ENCODE results near the gene GPR85.
"Not testable (repeated sequence)": the region's sequence is repeated elsewhere in the genome, so short reads cannot be mapped to it uniquely, and the experiment has no call there.

The GPR85 gene, protein sequence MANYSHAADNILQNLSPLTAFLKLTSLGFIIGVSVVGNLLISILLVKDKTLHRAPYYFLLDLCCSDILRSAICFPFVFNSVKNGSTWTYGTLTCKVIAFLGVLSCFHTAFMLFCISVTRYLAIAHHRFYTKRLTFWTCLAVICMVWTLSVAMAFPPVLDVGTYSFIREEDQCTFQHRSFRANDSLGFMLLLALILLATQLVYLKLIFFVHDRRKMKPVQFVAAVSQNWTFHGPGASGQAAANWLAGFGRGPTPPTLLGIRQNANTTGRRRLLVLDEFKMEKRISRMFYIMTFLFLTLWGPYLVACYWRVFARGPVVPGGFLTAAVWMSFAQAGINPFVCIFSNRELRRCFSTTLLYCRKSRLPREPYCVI
- total RNA-seq = 0 to 0.07 reads per million in 2 donors

DNA sequence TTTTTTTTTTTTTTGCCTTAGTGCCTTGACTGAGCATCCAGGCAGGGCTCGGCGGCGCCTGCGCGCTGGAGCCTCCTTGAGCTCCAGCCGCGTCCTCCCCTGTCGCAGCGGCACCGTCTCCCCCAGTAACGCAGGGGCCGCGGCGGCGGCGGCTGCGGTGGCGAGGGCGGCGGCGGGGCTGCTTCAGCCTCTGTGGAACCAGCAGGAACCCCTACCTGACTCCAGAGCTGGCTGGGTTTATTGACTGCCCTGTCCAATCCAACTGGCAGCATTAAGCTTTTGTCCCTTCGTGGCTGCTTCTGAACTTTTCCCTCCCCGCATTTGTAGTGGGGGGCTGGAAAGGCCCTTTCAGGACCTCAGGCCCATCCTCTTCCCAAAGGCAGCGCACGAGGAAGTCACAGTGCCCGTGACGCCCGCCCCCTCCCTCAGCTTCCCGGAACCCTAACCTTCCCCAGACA lies at the start of gene GPR85:
GPR85 (minus strand) TSS at position 397 of the 458 bp plus-strand sequence. CDS start 2,106 bp downstream, outside the sequence.
- DNase-seq = peak in 4 of 5 experiments; percentile 2 to 61 (median 14)

DNA sequence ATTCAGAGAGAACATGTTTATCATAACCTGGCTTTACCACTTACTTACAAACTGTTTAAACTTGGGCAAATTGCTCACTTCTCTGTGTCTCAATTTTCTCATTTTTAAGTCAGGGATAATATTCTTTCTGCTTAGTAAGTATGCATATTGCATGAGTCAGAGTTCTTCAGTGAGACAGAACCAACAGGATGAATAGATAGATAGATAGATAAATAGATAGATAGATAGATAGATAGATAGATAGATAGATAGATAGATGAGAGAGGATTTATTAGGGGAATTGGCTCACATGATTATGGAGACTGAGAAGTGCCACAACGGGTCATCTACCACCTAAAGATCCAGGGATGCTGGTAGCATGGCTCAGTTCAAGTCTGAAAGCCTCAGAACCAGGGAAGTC lies 47.4 kb upstream of the GPR85 start:
- no peak for DNase-seq

DNA sequence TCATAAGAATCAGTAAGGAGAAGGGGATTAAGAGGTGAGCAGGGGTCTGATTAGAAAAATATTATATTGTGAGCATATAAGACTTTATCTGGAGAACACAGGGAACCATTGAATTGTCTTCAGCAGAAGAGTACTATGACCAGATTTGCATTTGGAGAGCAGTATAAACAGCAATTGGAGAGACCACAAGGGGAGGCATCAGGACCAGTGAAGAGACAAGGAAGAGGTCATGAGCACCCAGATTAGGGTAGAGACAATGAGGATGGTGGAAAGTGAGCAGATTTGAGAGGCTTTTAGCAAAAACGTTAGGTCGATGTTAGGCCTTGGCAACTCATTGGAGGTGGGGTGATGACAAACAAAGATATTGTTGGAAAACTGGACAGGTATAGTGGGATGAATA lies 44.7 kb upstream of the GPR85 start:
- DNase-seq = no peak

DNA sequence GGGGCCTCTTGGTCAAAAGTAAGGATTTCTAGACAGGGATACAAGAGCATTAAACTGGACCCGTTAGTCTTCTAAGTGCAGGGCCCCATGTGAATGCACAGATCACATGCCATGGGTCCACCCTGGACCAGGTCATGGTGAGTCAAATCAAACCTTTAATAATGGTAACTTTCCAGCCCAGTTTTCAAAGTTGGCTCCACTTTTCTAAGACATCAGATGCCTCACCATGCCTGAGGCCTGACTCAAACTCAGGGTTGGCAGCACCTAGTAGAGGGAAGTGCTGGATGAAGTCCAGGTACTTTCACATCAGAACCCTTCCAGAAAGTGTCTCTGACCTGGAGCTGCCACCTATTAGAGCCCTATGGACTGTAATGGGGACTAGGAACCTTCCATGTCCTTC lies 41.4 kb upstream of the GPR85 start:
- DNase-seq = no peak

DNA sequence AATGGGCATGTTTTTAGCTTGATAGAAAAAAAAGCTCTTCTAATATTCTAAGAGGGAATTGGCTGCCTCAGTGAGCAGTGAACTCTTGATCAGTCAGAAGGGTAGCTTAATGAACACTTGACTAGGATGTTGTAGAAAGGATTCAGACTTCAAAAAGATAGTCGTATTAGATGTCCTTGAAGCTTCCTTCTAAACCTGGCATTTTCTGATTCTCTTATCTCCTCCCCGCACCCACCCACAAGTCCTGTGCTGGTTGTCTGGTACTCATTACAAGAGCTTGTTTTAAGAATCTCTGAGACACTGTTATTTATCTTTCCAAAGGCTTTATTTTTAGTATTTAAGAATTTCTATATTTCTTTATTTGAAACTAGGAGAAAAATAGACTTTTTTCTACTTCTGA lies 39.1 kb upstream of the GPR85 start:
- no peak for DNase-seq

DNA sequence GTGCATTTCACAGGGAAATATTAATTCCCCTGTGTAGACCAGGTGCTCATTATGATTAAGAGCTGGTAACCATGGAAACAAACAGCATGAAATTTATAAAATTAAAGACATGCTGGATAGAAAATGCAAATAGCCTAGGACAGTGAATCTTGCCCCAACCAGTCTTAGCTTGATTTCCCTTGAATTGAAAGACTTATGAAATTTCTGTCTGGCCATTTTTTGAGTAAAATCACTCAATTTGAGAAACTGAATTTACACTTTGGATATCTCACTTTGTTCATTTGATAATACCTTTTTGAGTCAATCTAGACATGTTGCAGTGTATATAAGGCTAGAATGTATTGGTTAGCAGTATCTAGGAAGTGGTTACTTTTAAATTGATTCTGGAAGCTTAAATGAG lies 36.1 kb upstream of the GPR85 start:
- DNase-seq = peak in 1 of 5 experiments; percentile 71

DNA sequence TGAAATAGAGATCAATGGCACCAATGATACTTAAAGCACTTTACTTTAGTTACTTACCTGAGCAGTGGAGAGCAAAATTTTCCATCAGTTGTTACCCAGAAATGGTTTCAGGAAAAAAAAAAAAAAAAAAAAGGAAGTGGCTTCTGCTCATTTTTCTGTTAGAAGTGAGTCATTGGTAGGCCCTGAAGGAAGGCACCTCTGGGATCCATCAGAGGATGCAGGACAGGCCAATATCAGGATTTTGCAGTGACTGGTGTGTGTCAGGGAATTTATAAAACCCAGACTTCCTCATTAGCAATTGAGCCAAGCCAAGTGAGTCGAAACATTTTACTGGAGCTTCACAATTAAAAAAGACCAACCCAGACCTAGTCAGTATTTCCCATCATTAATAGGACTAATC lies 34.0 kb upstream of the GPR85 start:
- no peak for DNase-seq

DNA sequence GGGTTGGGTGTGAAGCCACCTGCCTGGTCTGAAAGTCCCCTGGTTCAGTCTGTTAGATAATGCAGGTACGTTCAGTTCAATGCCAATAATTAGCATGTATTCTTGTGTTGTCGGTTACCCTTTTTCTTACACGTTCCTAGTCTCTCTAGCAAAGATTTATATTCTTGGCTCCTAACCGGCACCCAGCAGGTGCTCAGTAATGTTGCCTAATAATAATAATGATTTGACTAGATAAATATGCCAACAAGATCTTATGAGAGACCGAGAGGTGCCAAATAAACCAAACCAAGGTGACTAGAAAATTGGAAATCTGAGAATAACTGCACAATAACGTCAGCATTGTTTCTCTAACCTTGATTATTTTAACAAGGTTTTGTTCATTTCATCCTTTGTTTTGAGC lies 32.8 kb upstream of the GPR85 start:
- DNase-seq = no peak

DNA sequence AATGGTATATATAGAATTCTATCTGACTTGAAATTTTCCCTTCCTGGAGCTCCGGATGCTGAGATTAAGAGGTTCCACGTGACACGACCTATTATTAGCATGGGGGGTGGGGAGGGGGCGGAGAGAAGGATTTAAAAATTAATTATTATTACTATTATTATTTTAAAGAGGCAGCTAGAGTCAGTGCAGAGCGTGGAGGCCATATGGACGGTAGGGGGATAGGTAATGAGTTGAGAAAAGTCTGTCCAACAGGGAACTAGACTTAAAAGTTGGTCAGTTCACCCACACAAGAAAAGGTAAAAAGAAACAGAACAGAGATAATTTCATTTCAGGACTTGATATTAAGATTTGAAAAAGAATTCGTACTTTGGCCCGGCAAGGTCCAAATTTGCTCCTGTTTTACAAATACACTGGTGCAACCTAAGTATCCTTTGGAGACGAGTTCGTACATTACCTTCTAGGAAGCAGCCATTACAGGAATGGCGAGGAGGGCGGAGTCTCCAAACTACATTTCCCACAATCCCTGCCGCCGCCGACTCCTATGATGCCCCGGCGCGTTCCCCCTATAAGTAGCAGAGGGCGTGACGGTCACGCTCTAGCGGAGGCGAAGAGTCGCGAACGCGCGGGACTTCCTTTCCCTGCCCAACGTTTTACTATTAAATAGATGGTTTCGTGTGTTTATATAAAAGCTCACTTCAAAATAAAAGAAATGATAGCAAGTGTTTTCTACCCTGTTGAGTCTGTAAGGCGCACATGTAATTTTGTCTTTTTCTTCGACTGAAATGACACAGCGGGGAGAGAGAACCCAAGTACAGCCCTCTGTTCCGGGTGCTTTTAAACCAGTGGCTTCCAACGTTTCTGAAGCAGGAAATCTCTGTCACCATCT lies 31.7 kb upstream of the GPR85 start, which contains the start of gene SMIM30:
SMIM30 (minus strand) TSS at position 481 of the 886 bp plus-strand sequence. CDS start 976 bp downstream, outside the sequence.
- DNase-seq = peak; percentile 66 to 94 (median 80)

DNA sequence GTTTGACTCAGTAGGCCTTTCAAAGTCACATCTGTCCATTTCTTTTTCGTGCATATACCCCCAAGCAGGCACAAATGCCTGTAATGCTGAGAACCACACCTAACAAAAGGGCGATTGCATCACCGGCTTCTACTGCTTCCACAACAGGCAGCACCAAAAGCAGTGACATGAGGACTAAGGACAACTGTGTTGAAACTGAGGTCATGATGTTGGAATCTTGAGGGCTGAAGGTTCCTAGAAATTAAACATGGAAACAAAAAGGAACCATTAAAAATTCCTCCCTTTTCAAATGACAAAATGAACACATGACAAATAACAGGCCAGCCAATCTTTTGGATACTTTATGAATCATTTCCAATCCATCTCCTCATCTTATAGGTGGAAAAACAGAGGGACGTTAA lies 30.7 kb upstream of the GPR85 start:
- DNase-seq = not testable (repeated sequence)

DNA sequence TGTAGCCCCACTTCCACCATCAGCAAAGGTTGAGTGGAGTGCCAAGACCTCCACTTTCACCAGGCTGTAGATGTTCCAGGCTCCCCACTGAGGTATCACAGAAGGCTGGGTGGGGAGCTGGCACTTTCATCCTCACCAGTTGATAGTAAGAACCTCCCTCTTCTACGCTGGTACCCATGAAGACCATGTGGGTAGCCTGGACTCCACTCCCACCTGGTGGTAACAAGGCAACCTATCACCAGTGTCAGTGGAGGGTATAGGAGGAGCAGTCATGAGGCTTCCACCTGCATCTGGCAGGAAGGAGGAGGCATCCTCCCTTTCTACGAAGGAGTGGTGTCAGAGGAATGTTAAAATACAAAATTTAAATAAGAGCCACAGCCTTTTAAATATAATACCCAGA lies 27.3 kb upstream of the GPR85 start:
- no peak for DNase-seq

DNA sequence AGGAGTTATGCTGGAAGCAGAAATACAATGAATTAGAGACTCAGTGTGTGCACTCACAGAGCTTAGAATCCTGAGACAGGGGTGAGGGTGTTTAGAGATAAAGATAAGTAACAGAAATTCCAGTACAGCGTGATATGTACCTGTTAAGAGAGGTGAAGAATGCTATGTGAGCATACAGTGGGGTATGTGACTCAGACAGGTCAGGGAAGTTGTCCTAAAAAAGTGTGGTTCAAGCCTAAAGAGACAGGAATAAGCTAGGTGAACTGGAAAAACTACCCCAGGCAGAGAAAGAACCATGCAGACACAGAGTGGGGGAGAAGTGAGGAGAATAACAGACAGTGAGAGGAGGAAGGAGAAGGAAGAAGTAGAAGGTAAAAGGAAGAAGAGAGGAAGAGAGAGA lies 23.1 kb upstream of the GPR85 start:
- DNase-seq = no peak

DNA sequence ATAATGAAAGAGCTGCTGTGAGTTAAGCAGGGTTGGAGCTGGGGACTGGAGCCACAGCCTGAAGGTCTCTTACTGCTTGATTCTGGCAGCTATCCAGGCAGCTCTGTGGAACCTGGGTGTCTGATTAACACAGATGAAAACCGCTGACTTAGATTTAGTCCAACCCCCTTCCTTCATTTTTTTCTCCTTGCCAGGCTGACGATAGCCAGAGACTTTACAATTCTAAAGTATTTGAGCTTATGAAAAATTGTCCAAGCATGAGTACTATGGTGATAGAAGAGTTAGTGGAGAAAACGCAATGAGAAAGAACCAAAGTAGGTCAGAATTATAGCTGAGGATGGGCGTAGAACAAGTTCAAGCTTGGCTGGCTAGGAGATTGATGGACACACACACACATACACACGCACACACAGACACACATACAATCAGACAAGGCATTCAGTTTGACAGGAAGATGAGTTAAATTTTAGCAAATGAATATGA lies 13.5 kb upstream of the GPR85 start:
- DNase-seq = no peak

DNA sequence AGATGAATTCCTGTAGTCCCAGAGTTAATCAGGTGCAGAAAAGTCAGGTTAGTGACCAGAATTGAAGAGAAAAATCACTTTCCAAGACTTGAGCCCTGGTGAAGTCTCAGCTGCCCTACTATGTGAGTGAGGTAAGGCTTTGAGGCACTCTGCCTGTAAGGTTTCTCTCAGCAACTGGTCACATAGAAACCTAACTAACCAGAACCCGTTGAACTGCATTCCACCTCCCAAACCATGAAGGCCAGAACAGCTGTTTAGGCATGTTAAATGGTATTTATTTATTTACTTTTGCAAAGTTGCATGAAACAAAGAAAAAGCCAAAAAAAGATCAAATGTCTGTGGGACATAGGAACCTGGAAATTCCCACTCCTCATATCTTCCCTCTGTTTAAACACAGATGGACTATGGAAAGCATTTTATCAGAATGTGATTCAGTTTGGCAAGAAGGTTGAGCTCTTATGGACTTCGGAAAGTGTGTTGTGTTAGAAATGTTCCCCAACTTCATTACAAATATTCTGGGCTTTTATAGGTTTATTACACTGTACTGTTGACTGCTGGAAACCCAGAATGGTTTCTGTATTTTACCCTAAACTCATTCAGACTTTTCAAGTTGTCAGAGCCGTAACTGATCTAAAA lies 12.8 kb upstream of the GPR85 start:
- no peak for DNase-seq

DNA sequence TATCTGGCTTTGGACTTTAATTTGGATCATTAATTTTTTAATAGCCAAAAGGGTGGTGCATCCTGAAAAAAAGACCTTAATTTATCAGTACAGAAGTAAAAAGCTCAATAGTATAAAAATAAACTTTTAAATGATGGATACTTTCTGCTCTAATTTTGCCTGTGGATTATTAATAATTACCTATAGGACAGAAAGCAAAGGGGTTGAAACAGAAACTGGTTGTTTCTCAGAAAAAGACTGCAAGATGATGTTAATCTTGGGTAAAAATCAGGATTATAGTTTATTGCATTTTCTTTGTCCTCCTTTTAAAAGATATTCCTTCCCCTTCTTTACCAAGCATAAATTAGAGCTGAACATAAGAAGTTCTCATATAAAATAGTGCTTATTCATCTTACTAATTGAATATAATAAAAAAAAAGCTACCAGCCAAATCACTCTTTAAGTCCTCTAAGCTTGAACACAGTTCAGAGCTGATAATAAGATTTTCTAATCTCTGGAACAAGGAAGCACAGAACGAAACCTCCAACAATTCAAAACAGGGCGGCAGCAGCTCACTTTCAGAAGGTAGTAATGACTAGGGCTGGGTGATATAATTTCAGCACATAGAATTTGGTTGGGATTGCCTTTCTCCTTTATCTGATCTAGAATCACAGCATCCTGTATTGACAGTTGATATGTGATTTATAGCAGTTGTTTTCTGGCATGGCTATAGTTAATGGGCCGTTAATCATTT lies 8.1 kb upstream of the GPR85 start:
- DNase-seq = no peak

DNA sequence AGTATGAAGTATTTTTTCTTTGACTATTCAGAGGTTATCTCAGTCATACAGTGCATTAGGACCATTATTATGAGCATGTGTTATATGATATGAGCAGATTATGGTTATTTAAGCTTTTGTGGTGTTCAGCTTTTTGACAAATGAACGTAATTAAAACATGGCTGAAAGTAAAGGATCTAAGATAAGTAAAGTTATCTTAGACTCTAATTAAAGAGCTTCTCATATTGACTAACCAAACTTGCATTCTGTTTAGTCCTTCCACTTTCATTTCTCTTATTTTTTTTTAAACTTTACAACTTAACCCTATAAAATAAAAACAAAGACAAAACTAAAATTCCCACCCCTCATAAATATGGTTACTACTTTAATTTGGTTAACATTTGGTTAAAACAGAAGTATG lies 6.9 kb upstream of the GPR85 start:
- DNase-seq = no peak

DNA sequence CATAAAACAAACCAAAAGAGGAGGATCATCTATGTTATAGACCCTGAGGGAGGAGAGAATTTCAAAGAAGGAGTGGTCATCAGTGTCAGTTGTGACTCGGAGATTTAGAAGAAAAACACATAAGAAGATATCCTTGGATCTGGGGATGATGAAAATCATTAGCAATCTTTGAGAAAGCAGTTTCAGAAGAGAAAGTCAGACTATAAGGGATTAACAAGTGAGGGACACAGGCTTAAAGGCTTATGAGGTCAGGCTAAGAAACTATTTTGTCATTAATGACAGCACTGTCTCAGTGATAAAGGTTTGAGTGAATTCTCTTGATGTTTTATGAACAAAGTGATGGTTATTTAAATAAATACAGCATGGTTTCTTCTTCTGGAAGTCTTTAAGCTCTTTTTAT lies 6.1 kb upstream of the GPR85 start:
- DNase-seq = no peak

DNA sequence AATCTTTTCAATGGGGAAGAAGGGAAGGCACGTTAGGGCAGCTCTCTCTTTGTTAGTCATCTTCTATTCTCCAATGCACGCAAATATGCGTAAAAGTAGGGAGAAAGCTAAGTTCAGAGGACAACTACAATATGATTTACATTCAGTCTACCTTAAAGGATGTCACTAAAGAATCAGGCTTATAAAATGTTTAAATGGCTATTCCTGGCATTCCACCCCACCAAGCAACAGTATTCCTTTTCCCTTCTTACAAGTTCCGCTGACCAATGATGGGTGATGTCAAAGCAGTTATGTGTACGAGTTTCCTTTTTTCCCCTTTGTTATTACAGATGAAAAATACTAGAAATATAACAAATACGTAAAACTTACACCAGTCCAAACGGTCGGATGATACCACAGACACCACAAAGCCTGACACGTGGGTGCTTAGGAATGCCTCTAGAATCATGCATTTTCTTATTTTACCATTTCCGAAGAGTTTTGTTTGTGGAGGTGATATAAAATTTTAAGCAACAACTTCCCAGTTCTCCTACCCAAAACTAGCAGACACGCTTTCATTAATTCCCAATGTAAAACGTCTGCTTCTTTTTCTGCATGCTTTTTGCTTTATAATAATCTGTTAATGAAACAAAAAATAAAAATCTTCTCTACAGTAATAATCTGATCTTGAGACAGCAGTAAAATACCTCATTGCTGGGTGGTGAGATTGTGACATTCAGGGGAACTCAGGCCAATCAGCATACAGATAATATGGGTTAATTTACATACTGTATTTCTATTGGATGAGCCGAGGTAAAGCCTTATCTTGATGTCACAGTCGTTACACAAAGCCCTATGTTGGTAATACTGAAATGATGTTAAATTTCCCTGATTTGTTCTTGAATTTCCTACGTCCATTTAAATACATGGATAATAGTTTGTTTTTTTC lies 708 bp upstream of the GPR85 start:
- DNase-seq = peak in 1 of 5 experiments; percentile 50

DNA sequence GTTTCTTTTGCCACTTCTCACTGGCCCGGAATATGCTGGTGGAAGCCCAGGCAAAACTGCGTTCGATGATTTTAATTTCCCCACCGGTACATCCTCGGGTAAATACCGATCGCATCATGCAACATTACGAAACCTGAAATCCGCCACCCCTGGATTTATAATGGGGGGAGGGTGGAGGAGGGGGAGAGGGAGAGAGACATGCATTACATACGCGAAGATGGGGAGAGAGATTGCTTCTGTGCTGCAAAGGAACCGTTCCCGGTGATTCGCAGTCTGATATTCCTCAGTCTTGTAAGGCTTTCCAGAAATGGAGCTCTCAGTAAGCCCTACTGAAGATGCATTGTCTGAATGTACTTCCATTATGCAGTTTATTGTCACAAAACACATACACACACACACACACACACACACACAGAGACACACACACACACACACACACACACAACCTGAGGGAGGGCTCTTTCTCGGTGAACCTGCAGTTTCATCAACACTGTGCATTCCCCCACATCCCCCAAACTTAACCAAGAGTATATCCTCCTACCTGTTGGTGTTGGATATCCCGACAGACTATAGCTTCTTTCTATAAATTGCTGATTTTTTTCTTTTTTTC lies 741 bp downstream of the GPR85 start:
- peak in 1 of 5 experiments; percentile 19 for DNase-seq

DNA sequence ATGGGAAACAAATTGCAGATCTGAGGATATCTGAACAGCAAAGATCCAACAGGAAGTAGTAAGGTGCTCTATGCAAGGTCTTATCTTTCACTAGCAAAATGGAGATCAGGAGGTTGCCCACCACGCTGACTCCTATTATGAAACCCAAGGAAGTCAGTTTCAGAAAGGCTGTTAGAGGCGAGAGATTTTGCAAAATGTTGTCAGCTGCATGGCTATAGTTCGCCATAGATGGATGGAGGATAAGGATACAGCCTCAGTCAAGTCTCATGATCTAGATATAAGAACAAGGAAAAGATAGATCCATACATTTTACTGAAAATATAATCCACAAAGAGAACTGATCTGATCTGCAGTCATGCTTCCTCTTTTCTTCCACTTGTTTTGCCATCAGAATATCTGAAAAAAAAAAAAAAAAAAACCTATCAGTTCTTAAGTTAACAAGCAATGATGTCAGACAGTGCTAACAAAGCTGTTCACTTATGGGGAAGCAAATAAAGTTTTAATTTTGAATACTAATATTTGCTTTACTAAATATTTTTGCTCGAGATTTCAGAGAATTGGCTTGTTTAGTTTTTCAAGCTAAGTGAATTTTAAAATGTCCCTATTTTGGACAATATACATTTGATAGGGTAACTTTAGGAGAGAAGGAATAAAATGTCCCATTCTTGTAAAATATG lies 2.0 kb downstream of the GPR85 start:
- no peak for DNase-seq
